ENCODE data around the gene NSD1. TPM values are rescaled to one million over a fixed set of nuclear protein-coding genes. Genes with fewer than 3 reads are reported as not detected.
A peak's percentile ranks its signal among the peaks of the same experiment; 100 is the strongest.

Gene NSD1
- total and polyA plus RNA-seq, 9 of the 15 experiments (the other 6 are each of a cell fraction or from before 2014, with no cell fraction given): 3.8 to 51.0 (median 24.7) TPM

- no peak for TF ChIP-seq ZNF124 (CRISPR knock-in tag; IDR thresholded peaks at IDR 0.05)
- TF ChIP-seq SREBF2 (CRISPR knock-in tag; IDR thresholded peaks at IDR 0.05): no peak
- no peak for TF ChIP-seq HCFC1 (IDR thresholded peaks at IDR 0.05; ENCODE audit: low read depth, low read length)
- TF ChIP-seq SMARCA4 (IDR thresholded peaks at IDR 0.05): 0 out of 2 replicates have a peak, but pooled peaks have one; percentile 14
- no peak for TF ChIP-seq STAG1 (CRISPR knock-in tag; IDR thresholded peaks at IDR 0.05; ENCODE audit: borderline replicate concordance)
- TF ChIP-seq CTBP1 (IDR thresholded peaks at IDR 0.05; ENCODE audit: borderline replicate concordance): peak; percentile 9; the same call in 1 of the 2 replicates
- no peak for TF ChIP-seq RBM39 (optimal IDR thresholded peaks at IDR 0.05; ENCODE audit: low read depth, low read length)
Measured at GRCh38 chr5:177085985-177086653, 47.5 kb upstream of the NSD1 start (continued).

GRCh38 chr5:177086654-177087397 is 46.7 kb upstream of the NSD1 start, which contains the start of gene FGFR4:
TSS of gene FGFR4 (plus strand) at chr5:177086915. CDS start at chr5:177089603, 2,688 bp downstream.
- Histone ChIP-seq H4K20me1 (replicated peaks; ENCODE audit: control insufficient read depth, insufficient read depth, low read length) (no peaks in the 10 kb centered on the region), H3K79me2 (ENCODE audit: control insufficient read depth, insufficient read depth, low read length) (peaks cover 6% of the 10 kb centered on the region; the same call in 2 of the 3 replicates), H3K9me1 (ENCODE audit: control insufficient read depth, insufficient read depth, low read length) (no peaks in the 10 kb centered on the region), H3K4me2 (ENCODE audit: insufficient read depth, low read length) (peak within 1 kb of the TSS; percentile 86), H3K4me3 (peak within 1 kb of the TSS; percentile 58), H3K27me3 (ENCODE audit: control insufficient read depth in 2 of 2, insufficient read depth in 2 of 2, low read length in 2 of 2) (no peaks in the 10 kb centered on the region), H3K27ac (ENCODE audit: extremely low read depth, low read depth, low read length) (peak within 1 kb of the TSS; percentile 66), H3K9me3 (replicated peaks; ENCODE audit: control insufficient read depth, insufficient read depth, low read depth, low read length) (no peaks in the 10 kb centered on the region), H3K4me1 (replicated peaks in 1 of 2; ENCODE audit: control insufficient read depth in 2 of 2, insufficient read depth in 2 of 2, low read length in 2 of 2) (peaks cover 24 to 34% of the 10 kb centered on the region in 2 experiments; a peak in 4 of 5 replicates), H2AFZ (ENCODE audit: low read depth, low read length) (peak within 1 kb of the TSS; percentile 98), H3K9ac (ENCODE audit: insufficient read depth in 1 of 2, low read depth in 2 of 2, low read length in 2 of 2) (peak within 1 kb of the TSS; percentile 67 to 95), H3K36me3 (ENCODE audit: control insufficient read depth, insufficient read depth, low read length) (no peaks in the 10 kb centered on the region; the same call in 1 of the 3 replicates)
- DNase-seq (ENCODE audit: extremely low read depth in 1 of 4, low spot score in 3 of 4) (peak; percentile 91 to 99 (median 99)), ATAC-seq (peak; percentile 93), FAIRE-seq (no peak)
- in situ Hi-C loops (cut with MboI) (no loop called here), intact Hi-C loops (cut with micrococcal nuclease) (no loop called here)
- POLR2A ChIA-PET: interaction anchor here (1.0 to 2.1 kb wide), 5 partner anchors 13 to 64 kb away, joined by 5 to 7 read pairs (median 5); partner anchors contain the start of gene ZNF346
- CTCF ChIA-PET (ENCODE audit: low intra/inter-chr PET ratio): interaction anchor here (1.0 kb wide), 1 partner anchor 23 kb away, joined by 3 read pairs; no protein-coding TSS in a partner anchor
- 1% methylated on average over 43 of the region's 68 CpGs for WGBS (ENCODE audit: insufficient coverage, low coverage, missing lambda C conversion rate)
- no TSS peak for BruUV-seq (replicated peaks)
- TF ChIP-seq ZBTB33 (CRISPR knock-in tag; IDR thresholded peaks at IDR 0.05) (0 out of 2 replicates have a peak, but pooled peaks have one; percentile 12), MAZ (CRISPR knock-in tag; conservative IDR thresholded peaks at IDR 0.05 in 1 of 2, IDR thresholded peaks at IDR 0.05 in 1 of 2) (peak; percentile 87 to 95), POLR2B (IDR thresholded peaks at IDR 0.05; ENCODE audit: low read depth, partially characterized antibody) (peak; percentile 28), NCOA4 (IDR thresholded peaks at IDR 0.05; ENCODE audit: partially characterized antibody) (no peak), DPF2 (IDR thresholded peaks at IDR 0.05) (peak; percentile 42; the same call in 1 of the 2 replicates), ZNF592 (IDR thresholded peaks at IDR 0.05) (no peak)

Measured in K562 (cell line).